Lower leg skin (tissue), 3 donors: ENCODE measurements around the gene MUC2.

ENCODE experiments used
- CTCF ChIP-seq, 3 donors: fragments of 450-650 bp; IDR thresholded peaks; one replicate each; pipeline ENCODE4 v1.5.1; 2016; ENCODE audit warnings: antibody characterized with exemption in 3 of 3, mild to moderate bottlenecking in 3 of 3, moderate library complexity in 2 of 3
- POLR2A ChIP-seq, 2 donors: fragments of 450-650 bp; IDR thresholded peaks; one replicate each; pipeline ENCODE4 v1.6.1; 2016 to 2017; ENCODE audit warnings: antibody characterized with exemption in 2 of 2, mild to moderate bottlenecking in 1 of 2, moderate library complexity in 1 of 2

DNA sequence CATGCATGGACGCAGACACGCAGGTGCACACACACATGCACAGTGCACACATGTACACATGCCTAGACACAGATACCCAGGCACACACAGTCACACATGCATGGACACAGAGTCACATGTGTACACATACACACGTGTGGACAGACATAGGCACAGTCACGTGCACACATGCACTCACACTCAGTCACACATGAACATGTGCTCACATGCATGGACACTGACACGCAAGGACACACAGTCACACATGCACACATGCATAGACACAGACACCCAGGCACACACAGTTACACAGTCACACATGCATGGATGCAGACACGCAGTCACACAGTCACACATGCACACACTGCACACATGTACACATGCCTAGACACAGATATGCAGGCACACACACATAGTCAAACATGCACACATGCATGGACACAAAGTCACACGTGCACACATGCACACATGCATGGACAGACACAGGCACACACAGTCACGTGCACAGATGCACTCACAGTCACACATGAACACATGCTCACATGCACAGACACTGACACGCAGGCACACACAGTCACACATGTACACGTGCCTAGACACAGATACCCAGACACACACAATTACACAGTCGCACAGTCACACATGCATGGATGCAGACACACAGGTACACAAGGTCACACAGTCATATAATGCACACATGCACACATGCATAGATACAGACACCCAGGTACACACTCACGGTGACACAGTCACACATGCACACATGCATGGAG, 16.8 kb downstream of the MUC2 start:
- TF ChIP-seq POLR2A (IDR thresholded peaks at IDR 0.05) (no peak), CTCF (IDR thresholded peaks at IDR 0.05) (no peak)
